Erythroblast (primary cell): ENCODE measurements around the gene MEF2C.

Experiments
- DNase-seq, 2 experiments: peaks; one replicate each; lab custom pipeline; 2025; lab: John Stamatoyannopoulos, UW
- GATA1 ChIP-seq: IDR thresholded peaks from 2 replicates; pipeline ENCODE4 v1.6.1; 2011; ENCODE audit warnings: low read depth, mild to moderate bottlenecking, control low read depth, low read length, moderate library complexity
- POLR2A ChIP-seq: IDR thresholded peaks from 2 replicates; pipeline ENCODE4 v1.6.1; 2011; ENCODE audit warnings: mild to moderate bottlenecking, low read length

The MEF2C gene

DNA sequence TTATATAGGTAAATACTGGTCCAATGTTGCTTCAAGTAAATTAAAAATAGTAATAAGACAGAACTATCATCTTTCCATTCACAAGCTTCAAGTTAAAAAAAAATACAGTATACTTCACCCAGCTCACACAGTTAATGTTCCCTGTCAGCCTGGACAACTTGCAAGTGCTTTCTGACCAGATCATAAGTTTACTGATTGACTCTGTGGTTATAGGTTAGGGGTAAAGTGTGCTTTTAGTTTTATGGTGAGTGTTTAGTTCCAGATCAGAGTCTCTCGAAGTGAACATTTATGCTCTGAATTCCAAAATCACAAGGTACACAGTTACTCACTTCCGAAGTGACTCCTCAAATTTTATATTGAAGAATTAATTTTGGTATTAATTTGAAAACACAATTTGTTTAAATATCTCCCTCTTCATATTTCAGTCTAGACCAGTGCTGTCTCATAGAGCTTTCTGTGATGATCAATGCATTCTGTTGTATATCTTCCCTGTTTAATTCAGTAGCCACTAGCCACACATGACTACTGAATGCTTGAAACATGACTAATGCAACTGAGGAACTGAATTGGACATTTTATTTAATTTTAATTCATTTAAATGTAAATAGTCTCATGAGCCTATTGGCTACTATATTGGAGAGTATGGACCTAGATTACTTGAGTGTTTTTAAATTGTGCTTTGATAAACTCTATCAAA, 90.7 kb downstream of the MEF2C start:
- DNase-seq: no peak
- TF ChIP-seq GATA1 (no peak), POLR2A (no peak)

DNA sequence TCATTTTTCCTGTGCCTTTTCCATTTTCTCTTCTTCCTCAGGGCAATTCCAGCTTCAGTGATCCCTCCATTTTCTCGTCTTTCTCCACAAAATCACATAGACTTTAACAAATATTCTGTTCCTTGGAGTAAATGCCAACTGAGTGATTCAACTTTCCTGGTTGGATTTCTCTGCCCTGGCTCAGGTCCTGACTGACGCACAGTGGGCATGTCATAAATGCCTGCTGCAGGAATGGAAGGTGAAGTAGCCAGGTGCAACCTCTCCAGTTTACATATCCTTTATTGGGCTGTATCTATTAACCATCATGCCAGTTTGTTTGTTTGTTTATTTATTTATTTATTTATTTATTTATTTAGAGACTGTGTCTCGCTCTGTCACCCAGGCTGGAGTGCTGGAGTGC, 95.1 kb downstream of the MEF2C start:
- no peak for DNase-seq
- no peak for TF ChIP-seq POLR2A
- TF ChIP-seq GATA1: no peak

DNA sequence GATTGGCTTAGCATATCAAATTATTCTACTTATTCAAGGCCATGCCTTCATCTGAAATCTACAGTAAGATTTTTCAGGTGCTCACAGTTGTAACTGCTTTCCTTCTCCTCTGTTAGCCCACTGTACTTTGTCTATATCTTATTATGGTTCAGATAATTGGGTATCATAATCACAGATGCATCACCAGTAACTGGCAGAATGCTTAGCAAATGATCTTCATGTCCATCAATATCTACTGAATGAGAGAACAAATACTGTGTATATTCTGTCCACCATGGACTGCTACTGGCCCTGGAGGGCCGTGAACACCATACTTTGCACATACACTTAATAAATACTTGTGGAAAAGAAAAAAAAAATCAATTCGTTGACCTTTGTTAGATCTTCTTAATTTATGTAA, 96.2 kb downstream of the MEF2C start:
- TF ChIP-seq POLR2A (no peak), GATA1 (no peak)

DNA sequence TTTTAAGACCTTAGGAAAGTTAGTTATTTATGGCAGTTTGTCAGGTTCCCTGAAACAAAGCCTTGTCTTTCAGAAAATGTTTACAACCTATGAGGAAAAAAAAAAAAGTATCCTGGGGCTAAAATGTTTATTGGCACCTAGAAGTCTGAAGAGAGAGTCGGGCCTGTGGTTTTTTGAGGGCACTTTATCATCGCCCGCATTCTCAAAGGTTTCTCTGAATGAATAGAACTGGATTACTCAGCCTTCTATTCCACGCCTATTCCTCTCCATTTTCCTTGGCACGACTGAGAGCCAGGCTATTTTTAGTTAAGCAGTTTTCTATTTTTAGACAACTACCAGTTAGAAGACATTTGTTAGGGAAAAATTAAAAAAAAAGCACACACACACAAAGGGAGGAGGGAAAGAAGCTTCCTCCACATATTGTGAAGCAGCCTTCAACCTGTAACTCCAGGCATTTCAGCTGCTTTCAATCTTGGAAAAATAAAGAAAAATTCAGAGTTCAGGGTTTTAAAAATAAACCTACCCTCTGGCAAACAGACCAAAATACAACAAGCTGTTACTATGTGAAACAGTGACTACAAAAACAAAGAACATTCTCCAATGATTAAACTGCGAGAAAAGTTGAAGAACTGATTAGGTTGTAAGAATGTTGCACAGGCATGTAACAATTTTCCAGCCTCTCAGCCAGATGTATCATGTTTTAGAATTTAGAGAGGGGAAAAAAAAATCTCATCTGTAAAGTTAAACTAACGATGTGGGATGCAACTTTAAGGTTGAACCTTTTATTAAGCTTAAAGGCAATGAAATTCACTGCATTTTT, 97.0 kb downstream of the MEF2C start:
- no peak for DNase-seq
- TF ChIP-seq GATA1 (no peak), POLR2A (no peak)

More for the DNA sequence above, 96.2 kb downstream of the MEF2C start:
- no peak for DNase-seq

DNA sequence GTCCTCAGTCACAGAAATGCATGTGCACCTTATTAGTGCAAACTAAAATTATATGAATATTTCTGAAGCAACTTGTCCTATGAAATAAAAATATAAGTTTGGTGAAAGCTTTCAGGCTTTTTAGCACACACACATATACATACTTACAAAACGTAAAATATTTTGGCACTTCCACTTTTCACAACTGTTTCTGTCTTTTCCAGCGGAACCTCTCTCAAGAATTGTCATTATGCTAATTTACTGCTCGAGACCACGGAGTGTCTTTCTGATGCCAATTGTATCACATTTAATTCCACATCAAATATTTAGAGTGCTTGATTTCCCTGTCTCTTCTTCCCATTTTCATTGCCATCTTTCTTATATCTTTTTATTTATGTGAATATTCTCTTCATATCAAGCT, 100.4 kb downstream of the MEF2C start:
- TF ChIP-seq GATA1: no peak
- no peak for TF ChIP-seq POLR2A
- no peak for DNase-seq

DNA sequence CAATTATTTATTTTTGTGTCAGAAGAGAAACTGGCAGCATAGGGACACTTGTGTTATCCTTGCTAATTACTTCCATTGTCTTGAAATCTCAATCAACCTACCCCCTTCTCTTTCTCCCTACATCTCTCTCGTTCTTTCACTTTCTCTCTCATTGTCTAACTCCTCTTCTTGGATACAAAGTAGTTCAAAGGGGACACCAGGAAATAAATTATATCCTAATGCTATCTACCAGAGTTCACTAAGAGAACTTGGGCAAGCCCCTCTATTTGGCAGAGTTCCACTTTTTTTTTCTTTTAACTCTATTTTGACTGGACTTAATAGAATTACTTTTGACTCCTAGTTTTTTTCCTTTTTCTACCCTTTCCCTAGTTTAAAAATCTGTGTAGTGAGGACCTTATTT, 102.2 kb downstream of the MEF2C start:
- TF ChIP-seq POLR2A: no peak
- no peak for TF ChIP-seq GATA1
- DNase-seq: no peak

DNA sequence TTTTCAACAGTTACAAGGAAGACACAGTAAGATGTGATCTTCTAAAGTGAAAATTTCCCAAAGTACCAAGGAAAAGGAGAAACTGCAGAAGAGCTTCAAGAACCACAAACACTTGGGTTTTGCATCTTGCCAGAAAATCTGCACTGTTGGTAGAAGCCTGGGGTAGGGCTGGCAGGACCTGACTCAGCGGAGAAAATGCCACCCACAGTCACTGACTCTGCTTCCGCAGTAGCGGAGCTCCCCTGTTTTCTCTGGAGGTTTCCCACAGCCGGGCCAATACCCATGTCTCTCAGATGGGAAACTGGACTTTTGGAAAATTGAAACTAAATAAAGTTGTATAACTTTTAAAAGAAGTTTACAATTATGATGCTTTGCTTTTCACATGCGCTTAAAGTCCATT, 104.2 kb downstream of the MEF2C start:
- TF ChIP-seq POLR2A (no peak), GATA1 (no peak)
- DNase-seq: no peak

DNA sequence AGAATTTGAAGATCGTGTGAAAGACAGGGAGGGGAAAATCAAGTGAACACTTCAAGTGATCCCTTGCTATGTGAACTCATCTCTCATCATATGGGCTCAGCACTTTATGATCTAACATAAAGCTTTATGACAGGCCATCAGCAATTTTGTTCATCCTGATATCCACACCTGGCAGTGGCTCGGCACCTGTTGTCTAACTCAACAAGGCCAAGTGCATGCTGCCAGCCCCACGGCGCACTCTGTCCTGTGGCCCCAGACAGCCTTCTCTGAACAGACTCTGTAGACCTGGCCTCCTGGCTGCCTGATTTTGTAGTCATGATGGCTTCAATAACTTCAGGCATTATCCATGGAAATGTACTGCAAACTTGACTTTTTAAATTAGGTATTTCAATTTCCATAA, 106.3 kb downstream of the MEF2C start:
- DNase-seq: no peak
- TF ChIP-seq POLR2A (no peak), GATA1 (no peak)

DNA sequence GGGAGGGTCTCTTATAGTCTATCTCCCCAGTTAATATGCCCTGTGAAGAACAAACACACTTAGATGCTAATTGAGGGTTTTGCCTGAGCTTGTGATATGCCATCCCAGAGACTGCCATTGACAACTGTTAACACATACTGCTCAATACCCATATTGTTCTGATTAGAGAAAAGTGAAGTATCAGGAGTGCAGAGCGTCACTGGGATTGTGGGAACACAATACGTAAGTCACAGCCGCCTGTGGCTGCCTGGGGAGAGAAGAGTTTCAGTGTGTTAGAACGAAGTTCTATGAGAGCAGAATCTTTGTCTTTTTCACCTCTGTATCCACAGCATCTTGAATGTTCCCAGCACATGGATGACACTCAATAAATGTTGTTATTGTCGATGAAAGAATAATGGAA, 110.2 kb downstream of the MEF2C start:
- no peak for TF ChIP-seq POLR2A
- TF ChIP-seq GATA1: no peak
- DNase-seq: no peak

DNA sequence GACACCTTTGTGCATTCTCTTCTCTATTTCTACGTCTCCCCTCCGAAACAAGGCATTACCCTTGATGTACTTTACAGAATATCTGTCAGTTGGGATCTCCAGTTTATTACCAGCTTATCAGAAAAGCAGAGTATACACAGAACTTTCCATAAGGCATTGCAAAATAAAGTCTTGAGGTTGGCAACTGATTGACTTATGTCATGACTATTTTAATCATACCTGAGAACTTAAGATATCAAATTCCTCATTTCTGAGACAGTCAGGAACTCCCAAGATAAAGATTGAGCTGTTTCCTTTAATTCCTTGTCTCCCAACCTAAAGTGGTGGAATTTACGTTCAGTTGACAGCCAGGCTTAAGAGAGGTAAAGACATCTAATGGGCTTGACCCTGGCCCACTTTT, 110.9 kb downstream of the MEF2C start:
- TF ChIP-seq GATA1: no peak
- no peak for TF ChIP-seq POLR2A
- no peak for DNase-seq

DNA sequence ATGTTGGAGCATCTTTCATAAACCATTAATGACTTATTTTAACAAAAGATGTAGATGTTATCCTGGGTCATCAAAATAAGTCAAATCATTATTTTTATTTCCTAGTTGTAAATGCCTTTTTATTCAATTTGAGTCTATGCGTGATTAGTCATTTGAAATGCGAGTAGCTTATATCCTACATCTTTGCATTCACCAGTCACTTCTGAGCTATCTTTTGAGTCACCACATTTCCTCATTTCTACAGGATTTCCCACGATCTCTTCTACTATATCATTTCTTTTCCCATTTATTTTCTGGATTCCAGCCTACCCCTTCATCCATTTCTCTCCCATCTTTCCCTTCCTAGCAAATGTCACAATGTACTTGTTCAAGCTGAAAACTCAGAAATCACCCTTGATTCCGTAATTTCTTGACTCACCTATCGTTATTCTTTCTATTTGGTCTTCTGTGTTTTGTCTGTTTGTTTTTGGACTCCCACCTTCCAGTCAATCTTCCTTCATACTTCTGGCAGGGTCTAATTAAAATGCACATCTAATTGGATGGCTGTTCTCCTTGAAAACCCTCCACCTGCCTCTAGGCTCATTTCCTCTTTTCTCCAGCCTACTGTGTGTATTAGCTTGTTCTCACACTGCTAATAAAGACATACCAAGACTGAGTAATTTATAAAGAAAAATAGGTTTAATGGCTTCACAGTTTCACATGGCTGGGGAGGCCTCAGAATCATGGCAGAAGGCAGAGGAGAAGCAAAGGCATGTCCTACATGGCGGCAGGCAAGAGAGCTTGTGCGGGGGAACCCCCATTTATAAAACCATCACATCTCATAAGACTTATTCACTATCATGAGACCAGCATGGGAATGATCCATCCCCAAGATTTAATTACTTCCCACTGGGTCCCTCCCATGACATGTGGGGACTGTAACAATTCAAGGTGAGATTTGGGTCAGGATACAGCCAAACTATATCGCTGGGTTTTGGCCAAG, 112.4 kb downstream of the MEF2C start:
- TF ChIP-seq POLR2A (no peak), GATA1 (no peak)
- DNase-seq: no peak

DNA sequence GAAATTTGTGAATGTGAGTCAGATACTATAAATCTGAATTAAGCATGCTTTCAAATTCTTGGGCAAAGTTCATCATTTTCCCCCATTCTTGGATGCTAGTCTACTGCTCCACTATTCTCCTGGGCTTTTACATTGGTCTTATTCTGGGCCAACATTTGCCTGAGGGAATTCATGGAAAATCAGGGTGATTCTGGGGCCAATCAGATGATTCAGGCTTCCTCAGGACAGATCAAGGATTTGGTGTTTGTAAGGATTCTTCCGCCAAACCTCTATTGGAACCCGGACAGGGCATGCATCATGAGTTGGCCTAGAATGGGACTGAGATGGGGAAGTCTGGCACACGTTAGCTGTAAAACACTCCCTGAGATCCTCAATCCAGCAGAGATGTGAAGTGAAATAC, 113.8 kb downstream of the MEF2C start:
- DNase-seq: no peak
- TF ChIP-seq POLR2A (no peak), GATA1 (no peak)

DNA sequence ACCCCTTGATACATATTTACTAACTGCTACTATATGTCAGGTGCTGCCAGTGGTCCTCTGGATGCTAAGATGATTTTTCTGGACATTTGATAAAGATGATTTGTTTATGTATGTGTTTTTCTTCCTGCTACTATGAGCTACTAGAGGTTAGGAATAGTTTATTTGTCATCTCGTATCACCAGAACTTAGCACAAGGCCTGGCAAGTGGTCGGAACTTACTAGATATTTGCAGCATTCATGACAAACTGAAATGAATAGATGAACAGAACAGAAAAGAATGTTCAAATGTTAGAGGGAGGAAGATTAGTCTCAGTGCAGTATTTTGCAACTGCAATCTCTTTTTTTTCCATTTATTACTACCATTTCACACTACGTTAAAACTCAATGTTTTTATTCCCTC, 114.6 kb downstream of the MEF2C start:
- TF ChIP-seq GATA1 (no peak), POLR2A (no peak)
- no peak for DNase-seq

DNA sequence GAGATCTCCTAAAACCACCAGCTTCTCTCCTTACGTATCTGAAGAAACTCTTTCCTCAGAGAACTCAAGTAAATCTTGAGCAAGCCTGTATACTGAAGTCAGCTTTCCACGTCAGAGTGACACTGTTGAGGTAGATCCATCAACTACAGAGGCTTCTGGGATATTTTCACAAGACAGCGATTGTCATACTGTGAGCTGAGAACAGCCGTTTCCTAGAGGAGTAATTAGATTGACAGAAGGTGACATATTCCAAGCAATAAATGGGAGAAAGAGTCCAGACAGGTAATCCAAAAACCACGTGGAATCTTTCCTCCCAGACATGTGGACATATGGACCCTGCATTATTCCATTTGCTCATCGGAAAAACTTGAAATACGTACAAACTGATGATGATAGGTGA, 117.2 kb downstream of the MEF2C start:
- no peak for DNase-seq
- TF ChIP-seq GATA1: no peak
- no peak for TF ChIP-seq POLR2A

DNA sequence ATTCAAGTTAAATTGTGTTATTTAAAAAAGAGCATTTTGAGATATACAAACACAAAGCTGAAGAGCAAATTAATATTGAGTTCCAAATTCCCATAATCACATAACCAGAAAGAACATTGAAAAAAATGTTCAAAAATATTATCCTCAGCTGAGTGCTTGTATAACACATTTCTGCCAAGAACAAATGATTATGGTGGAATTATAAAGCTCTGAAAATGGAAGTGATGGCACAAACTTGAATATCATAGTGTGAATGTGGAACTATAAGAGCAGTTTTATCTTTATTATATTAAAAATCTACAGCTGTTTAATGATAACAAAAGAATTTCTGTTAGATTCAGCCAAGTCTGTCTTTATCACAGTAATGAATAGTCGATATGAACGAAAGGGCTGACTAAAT, 117.8 kb downstream of the MEF2C start:
- no peak for DNase-seq
- no peak for TF ChIP-seq POLR2A
- TF ChIP-seq GATA1: no peak
